DND-41 (cell line): ENCODE results near the gene KRTAP5-9.
"Not testable (repeated sequence)": the region's sequence is repeated elsewhere in the genome, so short reads cannot be mapped to it uniquely, and the experiment has no call there.

Experiments used
- ATAC-seq: fragments of 200-7000 bp; cut with Tn5 transposase; 3 replicates; pipeline ENCODE4 v1.9.1; 2021; ENCODE audit warnings: low read depth; ENCODE audit not compliant: insufficient read depth
- DNase-seq: peaks from one replicate; pipeline ENCODE4 v3.0.0-alpha.2; 2020
- H2AFZ ChIP-seq: 2 replicates; pipeline ENCODE4 v1.6.0; 2012; ENCODE audit warnings: low read depth, low read length
- H3K27ac ChIP-seq: 2 replicates; pipeline ENCODE4 v1.5.1; 2012; ENCODE audit warnings: low read length, inconsistent platforms
- H3K27me3 ChIP-seq: fragments of 200-600 bp; sonication (generic); 2 replicates; pipeline ENCODE4 v1.6.0; 2012; ENCODE audit warnings: low read length, mild to moderate bottlenecking, inconsistent platforms; ENCODE audit not compliant: insufficient read depth, poor library complexity
- H3K36me3 ChIP-seq: 2 replicates; pipeline ENCODE4 v1.5.1; 2012; ENCODE audit warnings: low read length, inconsistent platforms; ENCODE audit not compliant: insufficient read depth
- H3K4me1 ChIP-seq: 2 replicates; pipeline ENCODE4 v1.5.1; 2012; ENCODE audit warnings: mild to moderate bottlenecking, low read length; ENCODE audit not compliant: insufficient read depth
- H3K4me2 ChIP-seq: 2 replicates; pipeline ENCODE4 v1.6.0; 2012; ENCODE audit warnings: mild to moderate bottlenecking, moderate library complexity, low read length, inconsistent platforms; ENCODE audit not compliant: insufficient read depth
- H3K4me3 ChIP-seq, 2 experiments: fragments of 200-600 bp in 1 of 2; shearing (Covaris generic) in 1 of 2; 2 replicates each; pipeline ENCODE4 v1.5.1; 2012 to 2016; ENCODE audit warnings: inconsistent platforms in 2 of 2, low read length in 2 of 2, mild to moderate bottlenecking in 2 of 2, low read depth in 1 of 2, moderate library complexity in 1 of 2
- H3K79me2 ChIP-seq: 2 replicates; pipeline ENCODE4 v1.6.0; 2012; ENCODE audit warnings: low read length, inconsistent platforms; ENCODE audit not compliant: insufficient read depth
- H3K9ac ChIP-seq: 2 replicates; pipeline ENCODE4 v1.6.0; 2012; ENCODE audit warnings: low read depth, mild to moderate bottlenecking, inconsistent platforms, low read length, moderate library complexity
- H3K9me3 ChIP-seq: 2 replicates; pipeline ENCODE4 v1.5.1; 2012; ENCODE audit warnings: low read length, moderate library complexity, mild to moderate bottlenecking, inconsistent platforms; ENCODE audit not compliant: insufficient read depth, severe bottlenecking
- H4K20me1 ChIP-seq: 2 replicates; pipeline ENCODE4 v1.6.0; 2012; ENCODE audit warnings: low read length; ENCODE audit not compliant: insufficient read depth
- EZH2 ChIP-seq: IDR thresholded peaks from 3 replicates; pipeline ENCODE4 v1.6.1; 2012; ENCODE audit warnings: borderline replicate concordance, low read depth, mild to moderate bottlenecking, moderate library complexity, low read length, inconsistent platforms; ENCODE audit not compliant: severe bottlenecking
- TF ChIP-seq, protein P1 (sequence below): IDR thresholded peaks from 2 replicates; pipeline ENCODE4 v1.5.1; 2012; ENCODE audit warnings: borderline replicate concordance, low read length, moderate library complexity, mild to moderate bottlenecking; ENCODE audit not compliant: poor library complexity, severe bottlenecking; ENCODE audit errors: extremely low read depth

Gene KRTAP5-9

DNA sequence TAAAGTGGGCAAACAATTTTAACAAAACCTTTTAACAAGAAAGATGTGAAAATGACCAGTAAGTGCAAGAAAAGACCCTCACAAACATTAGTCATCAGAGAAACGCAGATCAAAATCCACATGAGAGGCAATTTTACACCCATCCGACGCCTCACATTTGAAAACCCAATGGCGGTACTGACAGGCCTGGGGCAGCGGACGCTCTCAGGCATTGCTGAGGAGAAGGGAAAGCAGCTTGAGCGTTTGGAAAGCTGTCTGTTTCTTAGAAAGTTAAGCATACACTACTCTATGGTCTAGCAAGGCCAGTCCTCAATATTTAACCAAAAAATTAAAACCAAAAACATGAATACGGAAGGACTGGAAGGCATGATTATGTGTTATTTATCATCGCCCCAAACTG is 12.4 kb upstream of the KRTAP5-9 start:
- H3K4me3 ChIP-seq, result no peak overlapping the region
- no peaks in the 10 kb centered on the region for H3K4me1 ChIP-seq
- TF ChIP-seq, protein P1, sequence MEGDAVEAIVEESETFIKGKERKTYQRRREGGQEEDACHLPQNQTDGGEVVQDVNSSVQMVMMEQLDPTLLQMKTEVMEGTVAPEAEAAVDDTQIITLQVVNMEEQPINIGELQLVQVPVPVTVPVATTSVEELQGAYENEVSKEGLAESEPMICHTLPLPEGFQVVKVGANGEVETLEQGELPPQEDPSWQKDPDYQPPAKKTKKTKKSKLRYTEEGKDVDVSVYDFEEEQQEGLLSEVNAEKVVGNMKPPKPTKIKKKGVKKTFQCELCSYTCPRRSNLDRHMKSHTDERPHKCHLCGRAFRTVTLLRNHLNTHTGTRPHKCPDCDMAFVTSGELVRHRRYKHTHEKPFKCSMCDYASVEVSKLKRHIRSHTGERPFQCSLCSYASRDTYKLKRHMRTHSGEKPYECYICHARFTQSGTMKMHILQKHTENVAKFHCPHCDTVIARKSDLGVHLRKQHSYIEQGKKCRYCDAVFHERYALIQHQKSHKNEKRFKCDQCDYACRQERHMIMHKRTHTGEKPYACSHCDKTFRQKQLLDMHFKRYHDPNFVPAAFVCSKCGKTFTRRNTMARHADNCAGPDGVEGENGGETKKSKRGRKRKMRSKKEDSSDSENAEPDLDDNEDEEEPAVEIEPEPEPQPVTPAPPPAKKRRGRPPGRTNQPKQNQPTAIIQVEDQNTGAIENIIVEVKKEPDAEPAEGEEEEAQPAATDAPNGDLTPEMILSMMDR, result no peak
- no peak for TF ChIP-seq EZH2
- no peak for ATAC-seq
- H3K79me2 ChIP-seq, result no peaks in the 10 kb centered on the region
- H3K36me3 ChIP-seq, result no peaks in the 10 kb centered on the region
- no peak overlapping the region for H2AFZ ChIP-seq
- no peak overlapping the region for H3K27ac ChIP-seq
- no peak overlapping the region for H3K9ac ChIP-seq
- no peaks in the 10 kb centered on the region for H3K9me3 ChIP-seq
- no peaks in the 10 kb centered on the region for H4K20me1 ChIP-seq
- DNase-seq, result no peak
- no peak overlapping the region for H3K4me2 ChIP-seq
- H3K27me3 ChIP-seq, result no peaks in the 10 kb centered on the region

DNA sequence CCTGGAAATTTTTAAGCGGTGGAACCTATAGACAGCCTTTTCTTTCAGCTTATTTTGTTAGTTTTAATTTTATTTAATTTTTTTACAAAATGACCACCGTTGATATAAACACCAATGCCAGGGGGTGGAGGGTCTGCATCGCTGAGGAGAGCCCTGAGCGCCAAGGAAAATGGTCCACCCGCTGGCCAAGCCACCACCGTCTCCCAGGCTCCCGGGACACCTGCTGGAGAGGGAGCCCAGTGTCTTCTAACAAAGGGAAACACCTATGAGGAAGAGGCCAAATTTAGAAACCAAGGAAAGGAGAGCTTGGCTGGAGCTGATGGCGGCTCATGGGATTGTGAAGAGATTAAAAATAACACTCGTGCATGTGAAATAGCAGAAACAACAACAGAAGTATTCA is 10.7 kb upstream of the KRTAP5-9 start:
- H3K9ac ChIP-seq, result no peak overlapping the region
- H3K4me2 ChIP-seq, result no peak overlapping the region
- ATAC-seq, result no peak
- no peaks in the 10 kb centered on the region for H3K79me2 ChIP-seq
- H3K27ac ChIP-seq, result no peak overlapping the region
- TF ChIP-seq EZH2, result no peak
- TF ChIP-seq, protein P1, result no peak
- no peaks in the 10 kb centered on the region for H3K9me3 ChIP-seq
- DNase-seq, result no peak
- H4K20me1 ChIP-seq, result no peaks in the 10 kb centered on the region
- H3K4me3 ChIP-seq, result no peak overlapping the region
- no peaks in the 10 kb centered on the region for H3K4me1 ChIP-seq
- H3K36me3 ChIP-seq, result no peaks in the 10 kb centered on the region
- no peaks in the 10 kb centered on the region for H3K27me3 ChIP-seq
- H2AFZ ChIP-seq, result no peak overlapping the region

DNA sequence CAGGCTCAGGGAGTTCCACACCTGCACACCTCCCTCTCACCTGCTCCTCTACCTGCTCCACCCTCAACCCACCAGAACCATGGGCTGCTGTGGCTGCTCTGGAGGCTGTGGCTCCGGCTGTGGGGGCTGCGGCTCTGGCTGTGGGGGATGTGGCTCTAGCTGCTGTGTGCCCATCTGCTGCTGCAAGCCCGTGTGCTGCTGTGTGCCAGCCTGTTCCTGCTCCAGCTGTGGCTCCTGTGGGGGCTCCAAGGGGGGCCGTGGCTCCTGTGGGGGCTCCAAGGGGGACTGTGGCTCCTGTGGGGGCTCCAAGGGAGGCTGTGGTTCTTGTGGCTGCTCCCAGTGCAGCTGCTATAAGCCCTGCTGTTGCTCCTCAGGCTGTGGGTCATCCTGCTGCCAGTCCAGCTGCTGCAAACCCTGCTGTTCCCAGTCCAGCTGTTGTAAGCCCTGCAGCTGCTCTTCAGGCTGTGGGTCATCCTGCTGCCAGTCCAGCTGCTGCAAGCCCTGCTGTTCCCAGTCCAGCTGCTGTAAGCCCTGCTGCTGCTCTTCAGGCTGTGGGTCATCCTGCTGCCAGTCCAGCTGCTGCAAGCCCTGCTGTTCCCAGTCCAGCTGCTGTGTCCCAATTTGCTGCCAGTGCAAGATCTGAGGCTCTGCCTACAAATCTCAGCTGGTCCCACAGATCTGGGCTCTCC is 10.1 kb upstream of the KRTAP5-9 start, which contains the start of gene KRTAP5-8:
Gene KRTAP5-8 (plus strand): TSS at position 49 of the 689 bp plus-strand sequence. CDS start 31 bp downstream, at position 80.
- H3K27ac ChIP-seq, H3K4me2 ChIP-seq, H2AFZ ChIP-seq, ATAC-seq, H3K27me3 ChIP-seq, H3K36me3 ChIP-seq, H3K9ac ChIP-seq, H3K4me1 ChIP-seq, H3K4me3 ChIP-seq, H4K20me1 ChIP-seq, DNase-seq, H3K9me3 ChIP-seq, H3K79me2 ChIP-seq: not testable (repeated sequence)

DNA sequence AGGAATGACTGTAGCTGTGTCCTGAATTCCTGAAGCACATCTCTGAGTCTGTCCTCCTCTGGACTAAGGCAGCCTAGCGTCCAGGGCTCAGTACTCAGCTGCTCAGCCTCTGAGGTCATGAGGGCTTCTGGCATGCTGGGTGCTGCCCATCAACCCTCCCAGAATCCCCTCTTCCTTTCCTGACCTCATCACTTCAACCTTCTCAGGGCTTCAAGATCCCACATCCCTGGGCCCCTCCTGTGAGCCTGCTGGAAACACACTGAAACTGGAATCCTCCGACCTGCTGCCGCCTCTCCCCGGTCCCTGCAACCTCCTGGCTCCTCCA is 9.6 kb upstream of the KRTAP5-9 start:
- Histone ChIP-seq H4K20me1 (no peaks in the 10 kb centered on the region), H3K27me3 (no peaks in the 10 kb centered on the region), H3K36me3 (no peaks in the 10 kb centered on the region), H3K79me2 (no peaks in the 10 kb centered on the region), H3K27ac (no peak overlapping the region), H3K4me3 (no peak overlapping the region), H3K9ac (no peak overlapping the region), H2AFZ (no peak overlapping the region), H3K4me2 (no peak overlapping the region), H3K4me1 (no peaks in the 10 kb centered on the region), H3K9me3 (no peaks in the 10 kb centered on the region)
- no peak for TF ChIP-seq EZH2
- TF ChIP-seq, protein P1, result no peak
- no peak for DNase-seq
- ATAC-seq, result no peak
